ENCODE data around the gene DYNC1H1. TPM values are rescaled to one million over a fixed set of nuclear protein-coding genes. Genes with fewer than 3 reads are reported as not detected.

The DYNC1H1 gene
- total RNA-seq, 1 donor from 2014 or later: 591 TPM

GRCh38 chr14:102015045-102015685 is 50.8 kb downstream of the DYNC1H1 start:
- Mint-ChIP-seq H3K9me3 (ENCODE audit: unreplicated experiment) (no peaks in the 10 kb centered on the region), H3K27me3 (ENCODE audit: low read depth, unreplicated experiment) (no peaks in the 10 kb centered on the region), H3K36me3 (ENCODE audit: low read depth, unreplicated experiment) (peaks cover 43% of the 10 kb centered on the region), H3K4me3 (ENCODE audit: unreplicated experiment) (no peak overlapping the region), H3K27ac (ENCODE audit: unreplicated experiment) (peak overlapping the region; percentile 41), H3K4me1 (ENCODE audit: low read depth, unreplicated experiment) (peaks cover 8% of the 10 kb centered on the region)
- Histone ChIP-seq H3K4me1 (ENCODE audit: insufficient read depth, low read length) (peaks cover 5% of the 10 kb centered on the region), H3K4me2 (ENCODE audit: low read length) (no peak overlapping the region), H4K20me1 (ENCODE audit: insufficient read depth, low read length) (peaks cover 76% of the 10 kb centered on the region), H3K9ac (ENCODE audit: low read length) (no peak overlapping the region), H2AFZ (ENCODE audit: low read depth, low read length) (no peak overlapping the region), H3K79me2 (ENCODE audit: insufficient read depth, low read length) (peaks cover 12% of the 10 kb centered on the region), H3K9me3 (ENCODE audit: insufficient read depth, low read depth, low read length) (no peaks in the 10 kb centered on the region), H3K27me3 (ENCODE audit: insufficient read depth, low read length) (no peaks in the 10 kb centered on the region), H3K36me3 (ENCODE audit: insufficient read depth, low read length) (peaks cover 86% of the 10 kb centered on the region), H3K4me3 (ENCODE audit: insufficient read depth, low read depth, low read length) (no peak overlapping the region), H3K27ac (ENCODE audit: low read depth, low read length) (no peak overlapping the region)
- FAIRE-seq (no peak), DNase-seq (ENCODE audit: low read depth) (no peak)
- TF ChIP-seq EZH2 (IDR thresholded peaks at IDR 0.05; ENCODE audit: insufficient read depth, low read length): no peak
- TF ChIP-seq, protein P1, sequence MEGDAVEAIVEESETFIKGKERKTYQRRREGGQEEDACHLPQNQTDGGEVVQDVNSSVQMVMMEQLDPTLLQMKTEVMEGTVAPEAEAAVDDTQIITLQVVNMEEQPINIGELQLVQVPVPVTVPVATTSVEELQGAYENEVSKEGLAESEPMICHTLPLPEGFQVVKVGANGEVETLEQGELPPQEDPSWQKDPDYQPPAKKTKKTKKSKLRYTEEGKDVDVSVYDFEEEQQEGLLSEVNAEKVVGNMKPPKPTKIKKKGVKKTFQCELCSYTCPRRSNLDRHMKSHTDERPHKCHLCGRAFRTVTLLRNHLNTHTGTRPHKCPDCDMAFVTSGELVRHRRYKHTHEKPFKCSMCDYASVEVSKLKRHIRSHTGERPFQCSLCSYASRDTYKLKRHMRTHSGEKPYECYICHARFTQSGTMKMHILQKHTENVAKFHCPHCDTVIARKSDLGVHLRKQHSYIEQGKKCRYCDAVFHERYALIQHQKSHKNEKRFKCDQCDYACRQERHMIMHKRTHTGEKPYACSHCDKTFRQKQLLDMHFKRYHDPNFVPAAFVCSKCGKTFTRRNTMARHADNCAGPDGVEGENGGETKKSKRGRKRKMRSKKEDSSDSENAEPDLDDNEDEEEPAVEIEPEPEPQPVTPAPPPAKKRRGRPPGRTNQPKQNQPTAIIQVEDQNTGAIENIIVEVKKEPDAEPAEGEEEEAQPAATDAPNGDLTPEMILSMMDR (IDR thresholded peaks at IDR 0.05; ENCODE audit: insufficient read depth, low read depth, low read length): no peak

GRCh38 chr14:102015771-102016170 is 51.4 kb downstream of the DYNC1H1 start:
- FAIRE-seq (no peak), DNase-seq (ENCODE audit: low read depth) (no peak)
- no peak for TF ChIP-seq EZH2 (IDR thresholded peaks at IDR 0.05; ENCODE audit: insufficient read depth, low read length)
- TF ChIP-seq, protein P1 (IDR thresholded peaks at IDR 0.05; ENCODE audit: insufficient read depth, low read depth, low read length): no peak
- H3K4me2 ChIP-seq (ENCODE audit: low read length): no peak overlapping the region
- H3K27ac ChIP-seq (ENCODE audit: low read depth, low read length): no peak overlapping the region
- Mint-ChIP-seq H3K4me1 (ENCODE audit: low read depth, unreplicated experiment) (peaks cover 14% of the 10 kb centered on the region), H3K27ac (ENCODE audit: unreplicated experiment) (no peak overlapping the region), H3K36me3 (ENCODE audit: low read depth, unreplicated experiment) (peaks cover 46% of the 10 kb centered on the region), H3K9me3 (ENCODE audit: unreplicated experiment) (no peaks in the 10 kb centered on the region), H3K27me3 (ENCODE audit: low read depth, unreplicated experiment) (no peaks in the 10 kb centered on the region), H3K4me3 (ENCODE audit: unreplicated experiment) (no peak overlapping the region)
- no peak overlapping the region for H3K9ac ChIP-seq (ENCODE audit: low read length)
- no peak overlapping the region for H2AFZ ChIP-seq (ENCODE audit: low read depth, low read length)
- no peaks in the 10 kb centered on the region for H3K9me3 ChIP-seq (ENCODE audit: insufficient read depth, low read depth, low read length)
- H4K20me1 ChIP-seq (ENCODE audit: insufficient read depth, low read length): peaks cover 76% of the 10 kb centered on the region
- peaks cover 12% of the 10 kb centered on the region for H3K79me2 ChIP-seq (ENCODE audit: insufficient read depth, low read length)
- H3K36me3 ChIP-seq (ENCODE audit: insufficient read depth, low read length): peaks cover 86% of the 10 kb centered on the region
- H3K27me3 ChIP-seq (ENCODE audit: insufficient read depth, low read length): no peaks in the 10 kb centered on the region
- H3K4me1 ChIP-seq (ENCODE audit: insufficient read depth, low read length): peaks cover 11% of the 10 kb centered on the region
- no peak overlapping the region for H3K4me3 ChIP-seq (ENCODE audit: insufficient read depth, low read depth, low read length)

DNA sequence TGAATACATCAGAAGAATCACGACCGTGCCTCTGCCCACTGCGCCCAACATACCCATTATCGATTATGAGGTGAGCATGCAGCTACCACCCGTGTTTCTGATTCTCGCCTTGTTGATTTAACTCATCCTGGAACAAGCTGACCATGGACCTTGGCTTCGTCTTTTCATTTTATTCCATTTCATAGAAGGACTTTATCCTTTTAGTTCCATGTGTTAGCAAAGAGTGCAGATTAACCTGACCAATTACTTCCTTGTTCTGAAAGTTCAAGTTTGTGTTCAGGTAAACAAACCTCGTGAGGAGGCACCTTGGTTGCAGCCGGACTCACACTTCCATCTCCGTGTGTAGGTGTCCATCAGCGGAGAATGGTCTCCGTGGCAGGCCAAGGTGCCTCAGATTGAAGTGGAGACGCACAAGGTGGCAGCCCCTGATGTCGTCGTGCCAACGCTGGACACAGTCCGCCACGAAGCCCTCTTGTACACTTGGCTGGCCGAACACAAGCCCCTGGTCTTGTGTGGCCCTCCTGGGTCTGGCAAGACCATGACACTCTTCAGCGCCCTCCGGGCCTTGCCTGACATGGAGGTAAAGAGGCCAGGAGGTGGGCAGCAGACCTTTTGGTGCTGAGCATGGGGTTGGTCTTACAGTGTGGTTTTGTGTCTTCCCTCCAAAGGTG is 52.2 kb downstream of the DYNC1H1 start:
- Histone ChIP-seq H3K27ac (ENCODE audit: low read depth, low read length) (no peak overlapping the region), H3K4me1 (ENCODE audit: insufficient read depth, low read length) (peaks cover 16% of the 10 kb centered on the region), H3K9ac (ENCODE audit: low read length) (no peak overlapping the region), H4K20me1 (ENCODE audit: insufficient read depth, low read length) (peaks cover 77% of the 10 kb centered on the region), H2AFZ (ENCODE audit: low read depth, low read length) (no peak overlapping the region), H3K36me3 (ENCODE audit: insufficient read depth, low read length) (peaks cover 85% of the 10 kb centered on the region), H3K4me3 (ENCODE audit: insufficient read depth, low read depth, low read length) (no peak overlapping the region), H3K4me2 (ENCODE audit: low read length) (no peak overlapping the region), H3K79me2 (ENCODE audit: insufficient read depth, low read length) (peaks cover 12% of the 10 kb centered on the region), H3K9me3 (ENCODE audit: insufficient read depth, low read depth, low read length) (no peaks in the 10 kb centered on the region), H3K27me3 (ENCODE audit: insufficient read depth, low read length) (no peaks in the 10 kb centered on the region)
- Mint-ChIP-seq H3K27ac (ENCODE audit: unreplicated experiment) (no peak overlapping the region), H3K9me3 (ENCODE audit: unreplicated experiment) (no peaks in the 10 kb centered on the region), H3K4me1 (ENCODE audit: low read depth, unreplicated experiment) (peaks cover 21% of the 10 kb centered on the region), H3K4me3 (ENCODE audit: unreplicated experiment) (no peak overlapping the region), H3K27me3 (ENCODE audit: low read depth, unreplicated experiment) (no peaks in the 10 kb centered on the region), H3K36me3 (ENCODE audit: low read depth, unreplicated experiment) (peaks cover 39% of the 10 kb centered on the region)
- FAIRE-seq (no peak), DNase-seq (ENCODE audit: low read depth) (no peak)
- TF ChIP-seq EZH2 (IDR thresholded peaks at IDR 0.05; ENCODE audit: insufficient read depth, low read length): no peak
- TF ChIP-seq, protein P1 (IDR thresholded peaks at IDR 0.05; ENCODE audit: insufficient read depth, low read depth, low read length): no peak

Measured in astrocyte (in vitro differentiated cells and primary cell).